ENCODE results near the gene BLOC1S1.

The BLOC1S1 gene

DNA sequence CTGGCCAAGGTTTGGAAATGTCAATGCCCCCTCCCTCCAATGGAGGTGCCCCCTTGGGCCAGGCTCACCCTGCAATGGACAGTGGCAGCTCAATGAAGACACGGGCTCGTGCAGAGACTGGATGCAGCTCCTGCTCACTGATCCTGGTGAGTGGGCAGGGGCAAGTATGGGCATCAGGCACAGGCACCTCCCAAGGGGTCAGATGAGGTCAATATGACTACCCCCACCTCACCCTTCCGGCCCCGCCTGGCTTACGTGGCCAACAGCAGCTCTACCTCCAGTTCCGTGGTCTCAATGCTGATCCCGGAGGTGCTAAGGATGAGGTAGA, 21.7 kb upstream of the BLOC1S1 start:
- DNase-seq (ENCODE audit: extremely low read depth in 1 of 2, low read depth in 1 of 2) = no peak

- DNase-seq (ENCODE audit: extremely low read depth in 1 of 2, low read depth in 1 of 2) = no peak
Observed at GRCh38 chr12:55694651-55695050, 21.2 kb upstream of the BLOC1S1 start.

GRCh38 chr12:55695349-55695748, 20.5 kb upstream of the BLOC1S1 start:
- no peak for DNase-seq (ENCODE audit: extremely low read depth in 1 of 2, low read depth in 1 of 2)

DNA sequence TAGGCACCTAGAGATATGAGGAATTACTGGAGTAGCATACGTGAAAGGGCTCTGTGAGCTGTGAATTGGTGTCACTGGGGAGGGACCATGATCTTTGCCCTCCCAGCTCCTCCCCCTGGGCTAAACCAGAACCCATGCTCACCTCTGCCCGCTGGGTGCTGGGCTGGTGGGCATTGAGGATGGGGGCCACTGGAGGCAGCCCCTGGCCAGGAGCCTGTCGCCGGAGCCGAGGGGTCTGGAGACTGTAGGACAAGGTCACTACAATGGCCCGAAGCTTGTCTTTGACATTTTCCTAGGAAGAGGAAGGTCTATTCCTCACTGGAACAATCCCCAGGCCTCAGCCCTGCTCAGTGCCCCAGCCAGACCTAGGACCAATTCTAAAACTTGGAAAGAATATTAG, 19.7 kb upstream of the BLOC1S1 start:
- no peak for DNase-seq (ENCODE audit: extremely low read depth in 1 of 2, low read depth in 1 of 2)

GRCh38 chr12:55696796-55697462, 18.9 kb upstream of the BLOC1S1 start:
- DNase-seq (ENCODE audit: extremely low read depth in 1 of 2, low read depth in 1 of 2) = no peak

DNA sequence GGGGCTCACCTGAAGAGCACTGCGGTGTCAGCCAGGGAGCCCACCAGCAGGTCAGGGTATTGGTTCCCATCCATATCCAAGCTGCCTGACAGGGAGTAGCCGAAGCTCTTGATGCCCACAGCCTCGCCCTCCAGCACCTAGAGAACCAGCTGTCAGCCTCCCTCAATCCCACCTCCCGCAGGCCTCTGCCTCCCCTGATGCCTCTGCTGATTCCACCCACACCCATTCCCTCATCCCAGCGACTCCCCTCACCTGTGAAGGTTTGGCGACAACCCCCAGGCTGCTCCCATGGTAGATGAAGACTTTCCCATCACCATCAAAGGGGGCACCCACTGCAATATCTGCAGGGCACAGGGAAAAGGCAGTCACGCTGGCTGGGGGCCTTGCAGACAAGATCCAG, 18.2 kb upstream of the BLOC1S1 start:
- DNase-seq (ENCODE audit: extremely low read depth in 1 of 2, low read depth in 1 of 2) = no peak

GRCh38 chr12:55698241-55698955, 17.4 kb upstream of the BLOC1S1 start:
- DNase-seq (ENCODE audit: extremely low read depth in 1 of 2, low read depth in 1 of 2) = no peak

DNA sequence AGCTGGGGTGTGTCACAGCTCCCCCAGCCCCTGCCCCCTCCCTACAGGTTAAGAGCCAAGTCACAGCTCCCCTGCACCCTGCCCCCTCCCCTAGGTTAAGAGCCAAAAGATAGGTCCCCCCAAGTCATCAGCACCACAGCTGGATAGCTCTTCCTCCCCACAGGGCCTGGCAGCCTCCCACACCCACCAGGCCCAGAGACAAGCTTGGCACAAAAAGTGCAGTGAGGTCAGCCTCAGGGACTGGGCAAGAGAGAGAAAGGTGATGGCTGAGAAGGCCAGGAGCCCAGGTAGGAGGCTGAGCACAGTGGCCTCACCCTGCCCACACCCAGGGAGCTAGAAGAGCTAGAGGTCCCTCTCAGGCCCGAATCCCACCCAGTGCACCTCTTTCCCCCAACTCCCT, 16.9 kb upstream of the BLOC1S1 start:
- no peak for DNase-seq (ENCODE audit: extremely low read depth in 1 of 2, low read depth in 1 of 2)

GRCh38 chr12:55699471-55700055, 16.3 kb upstream of the BLOC1S1 start:
- no peak for DNase-seq (ENCODE audit: extremely low read depth in 1 of 2, low read depth in 1 of 2)

DNA sequence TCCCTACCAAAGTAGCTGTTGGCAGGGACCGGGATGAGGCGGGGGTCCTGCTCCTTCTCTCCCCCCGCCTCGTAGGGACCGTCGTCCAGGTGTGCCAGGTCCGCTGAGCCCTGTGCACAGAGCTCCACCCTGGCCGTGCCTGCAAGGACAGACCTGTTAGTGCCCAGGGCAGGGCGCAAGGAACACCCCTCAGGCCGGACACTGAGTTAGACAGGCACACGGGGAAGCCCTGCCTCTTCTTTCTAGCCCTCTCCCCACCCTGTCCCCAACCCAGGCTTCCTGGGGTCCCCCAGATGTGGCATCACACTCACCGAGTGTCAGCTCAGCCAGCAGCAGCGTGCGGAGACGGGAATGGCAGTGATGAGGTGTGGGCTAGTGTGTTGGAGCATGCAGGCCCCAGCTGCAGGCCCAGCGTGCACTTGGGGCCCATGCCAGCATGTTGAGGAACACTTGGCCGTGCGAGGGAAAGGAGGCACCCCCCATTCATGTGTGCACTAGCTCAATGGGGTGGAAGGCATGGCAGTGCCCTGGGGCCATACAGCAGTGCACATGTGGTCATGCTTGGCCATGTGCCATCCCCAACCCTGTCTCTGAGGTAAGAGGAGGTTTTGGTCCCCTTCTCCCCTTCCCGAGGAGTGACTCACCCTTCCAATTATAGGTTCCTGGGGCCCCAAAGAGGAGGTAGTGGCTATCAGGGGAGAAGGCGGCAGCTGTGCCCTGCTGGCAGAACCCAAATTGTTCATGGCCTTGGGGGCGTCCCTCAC, 15.4 kb upstream of the BLOC1S1 start:
- no peak for DNase-seq (ENCODE audit: extremely low read depth in 1 of 2, low read depth in 1 of 2)

DNA sequence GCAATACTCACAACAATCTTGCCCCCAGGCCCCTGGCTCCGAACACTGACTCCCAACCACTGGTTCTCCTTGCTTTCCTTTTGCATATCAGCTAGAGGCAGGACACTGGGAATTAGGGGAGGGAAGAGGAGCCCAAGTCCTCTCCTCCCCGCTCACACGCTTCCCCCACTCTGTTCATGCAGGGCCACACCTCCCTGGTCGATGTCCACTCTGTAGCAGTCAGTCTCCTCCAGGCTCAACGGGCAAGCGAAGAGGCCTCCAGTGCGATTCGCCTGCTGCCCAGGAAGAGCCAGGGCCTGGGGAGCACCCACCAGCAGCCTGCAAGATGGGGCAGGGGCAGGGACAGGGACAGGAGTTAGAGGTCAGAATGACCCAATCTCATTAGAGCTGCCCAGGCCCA, 13.0 kb upstream of the BLOC1S1 start:
- DNase-seq (ENCODE audit: extremely low read depth in 1 of 2, low read depth in 1 of 2) = no peak

DNA sequence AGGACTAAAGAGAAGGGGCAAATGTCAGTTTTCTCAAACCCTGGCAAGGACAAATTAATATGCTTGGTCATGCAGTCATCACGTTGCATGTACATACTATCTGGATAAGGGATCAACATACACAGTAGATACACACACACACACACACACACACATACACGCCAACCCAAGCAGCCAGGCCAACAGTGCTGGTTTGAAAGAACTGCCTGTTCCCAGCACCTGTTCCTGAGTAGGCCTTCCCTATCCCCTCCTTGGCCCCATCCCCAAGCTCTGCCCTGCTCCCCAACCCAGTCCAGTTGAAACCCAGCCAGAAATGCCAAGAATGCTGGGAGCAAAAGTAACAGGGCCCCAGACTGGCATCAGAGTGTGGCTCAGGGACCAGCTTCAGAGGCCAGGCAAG, 12.6 kb upstream of the BLOC1S1 start:
- no peak for DNase-seq (ENCODE audit: extremely low read depth in 1 of 2, low read depth in 1 of 2)

- DNase-seq (ENCODE audit: extremely low read depth in 1 of 2, low read depth in 1 of 2) = no peak
Observed at GRCh38 chr12:55703901-55704761, 11.7 kb upstream of the BLOC1S1 start.

DNA sequence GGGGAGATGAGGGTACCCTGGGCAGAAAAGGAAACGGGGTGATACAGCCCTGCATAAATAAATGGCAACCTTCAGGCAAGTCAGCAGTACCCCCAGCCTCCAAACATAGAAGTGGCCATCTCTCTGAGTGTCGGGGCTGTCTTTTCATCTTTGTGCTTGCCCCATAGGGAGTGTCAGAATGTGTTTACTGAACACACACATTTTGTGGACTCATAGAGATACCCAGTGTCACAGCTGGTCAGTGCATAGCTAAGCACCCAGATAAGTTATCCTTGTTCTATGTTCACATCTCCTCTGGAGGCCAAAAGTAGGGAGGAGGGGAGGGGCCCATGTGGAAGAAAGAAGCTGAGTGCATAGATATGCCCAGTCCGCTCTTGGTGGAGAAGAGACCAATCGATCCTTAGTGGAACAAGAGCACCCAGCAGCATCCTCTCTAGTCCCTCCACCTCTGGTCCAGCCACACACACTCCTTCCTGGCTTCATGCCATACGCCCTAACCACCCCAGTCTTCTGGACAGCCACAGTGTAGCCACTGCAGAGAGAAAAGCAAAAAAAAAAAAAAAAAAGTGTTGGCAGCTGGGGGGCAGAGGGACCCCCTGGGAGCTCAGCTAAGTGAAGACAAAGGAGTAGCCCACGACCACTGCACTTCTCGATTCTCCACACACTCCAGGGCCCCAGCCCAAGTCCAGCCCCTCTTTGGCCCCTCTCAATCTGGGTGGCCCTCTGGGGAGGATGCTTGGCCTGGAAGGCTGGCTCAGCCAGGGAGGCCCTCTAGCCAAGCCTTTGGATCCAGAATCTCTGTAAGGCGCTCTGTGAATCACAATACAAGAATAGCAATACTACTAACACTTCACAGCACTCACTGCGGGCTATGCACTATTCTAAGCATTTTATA, 10.8 kb upstream of the BLOC1S1 start:
- DNase-seq (ENCODE audit: extremely low read depth in 1 of 2, low read depth in 1 of 2) = no peak

DNA sequence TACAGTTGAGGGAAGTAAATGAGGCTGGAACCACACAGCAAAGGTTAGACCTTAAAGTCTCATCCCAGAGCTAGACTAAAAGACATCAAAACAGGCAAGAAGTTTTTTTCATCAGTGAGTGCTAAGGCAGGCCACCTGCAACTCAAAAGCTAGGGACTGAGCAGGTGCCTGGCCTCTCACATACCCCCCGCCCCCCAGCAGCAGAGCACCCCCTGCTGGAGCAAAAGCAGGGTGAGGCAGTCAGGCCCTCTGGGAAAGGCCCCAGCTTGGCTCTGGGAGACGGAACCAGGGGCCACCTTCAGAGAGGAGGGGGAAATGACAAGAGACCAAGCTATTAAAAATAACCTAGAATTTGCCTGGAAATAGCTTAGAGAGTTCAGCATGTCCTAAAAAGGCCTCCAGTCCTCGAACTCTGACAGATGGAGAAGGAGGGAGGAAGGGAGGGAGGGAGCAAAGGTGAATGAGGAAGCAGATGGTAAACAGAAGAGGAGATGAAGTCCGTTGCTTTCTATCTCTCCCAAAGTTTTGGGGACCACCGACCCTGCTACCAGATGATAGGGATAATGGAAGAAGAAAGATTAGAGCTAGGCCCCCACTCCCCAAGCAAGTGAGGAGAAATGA, 10.0 kb upstream of the BLOC1S1 start:
- DNase-seq (ENCODE audit: extremely low read depth in 1 of 2, low read depth in 1 of 2) = no peak

DNA sequence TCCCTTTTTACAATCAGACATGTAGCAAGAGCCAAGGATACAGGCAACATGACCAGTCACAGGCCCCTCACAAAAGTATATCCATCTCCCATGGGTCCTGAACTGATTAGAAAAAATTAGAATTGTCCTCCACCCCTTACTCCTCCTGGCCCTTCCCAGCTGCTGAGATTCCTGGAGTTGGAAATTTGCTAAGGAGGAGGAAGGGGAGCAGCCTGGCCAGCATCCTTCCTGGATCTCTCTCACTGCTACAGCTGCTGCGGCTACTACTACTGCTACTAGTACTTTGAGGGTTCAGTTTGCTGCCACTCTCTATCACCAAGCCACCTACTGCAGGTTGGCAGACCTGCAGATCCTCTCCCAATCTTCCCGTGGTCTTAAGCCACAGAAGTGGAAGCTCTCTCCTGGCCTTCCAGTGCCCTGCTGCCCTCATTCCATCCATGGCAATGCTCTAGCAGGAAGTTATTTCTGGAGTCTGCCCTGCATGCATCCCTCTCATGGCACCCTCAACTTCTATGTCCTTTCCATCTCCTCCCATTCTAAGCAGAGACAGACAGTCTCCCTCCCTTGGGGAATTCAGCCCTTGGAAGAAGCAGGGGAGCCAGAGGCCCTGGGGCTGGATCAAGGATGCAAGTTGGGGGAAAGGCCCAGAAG, 9.2 kb upstream of the BLOC1S1 start:
- no peak for DNase-seq (ENCODE audit: extremely low read depth in 1 of 2, low read depth in 1 of 2)

GRCh38 chr12:55707219-55707671, 8.6 kb upstream of the BLOC1S1 start:
- no peak for DNase-seq (ENCODE audit: extremely low read depth in 1 of 2, low read depth in 1 of 2)

GRCh38 chr12:55707841-55708694, 7.8 kb upstream of the BLOC1S1 start, which contains the start of gene ITGA7:
ITGA7 (minus strand) TSS chr12:55707904; CDS start chr12:55707682, 222 bp downstream.
- peak in 1 of 2 donors; percentile 32 for DNase-seq (ENCODE audit: extremely low read depth in 1 of 2, low read depth in 1 of 2)

All from stimulated activated CD8-positive, alpha-beta memory T cell treated with anti-CD3 and anti-CD28 coated beads, Interleukin-7, amount 100 ng/mL, for 48 hours (primary cell).